DND-41 (cell line): ENCODE data around the gene VAV2.

Source experiments
- EZH2 ChIP-seq: IDR thresholded peaks from 3 replicates; pipeline ENCODE4 v1.6.1; 2012; ENCODE audit warnings: borderline replicate concordance, low read depth, mild to moderate bottlenecking, moderate library complexity, low read length, inconsistent platforms; ENCODE audit not compliant: severe bottlenecking
- TF ChIP-seq, protein P1 (sequence below): IDR thresholded peaks from 2 replicates; pipeline ENCODE4 v1.5.1; 2012; ENCODE audit warnings: borderline replicate concordance, low read length, moderate library complexity, mild to moderate bottlenecking; ENCODE audit not compliant: poor library complexity, severe bottlenecking; ENCODE audit errors: extremely low read depth

DNA sequence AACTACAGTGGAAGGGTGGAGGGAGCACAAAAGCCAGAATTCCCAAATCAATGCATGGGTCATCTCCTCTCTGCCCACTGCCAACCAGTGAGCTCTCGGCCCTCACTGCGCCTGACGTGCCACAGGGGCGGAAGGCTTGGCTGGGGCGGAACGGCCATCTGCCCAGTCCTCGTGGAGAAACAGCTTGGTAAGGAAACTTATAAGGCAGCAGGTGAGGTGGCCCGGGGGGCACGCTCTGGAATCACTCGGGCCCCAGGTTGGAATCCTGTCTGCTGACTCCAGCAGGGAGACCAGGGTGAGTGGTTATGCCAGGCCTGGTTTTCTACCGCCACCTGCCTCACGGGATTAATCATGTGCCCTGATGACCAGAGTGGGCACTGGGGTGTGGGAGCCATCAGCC is 52.3 kb downstream of the VAV2 start:
- TF ChIP-seq, protein P1, sequence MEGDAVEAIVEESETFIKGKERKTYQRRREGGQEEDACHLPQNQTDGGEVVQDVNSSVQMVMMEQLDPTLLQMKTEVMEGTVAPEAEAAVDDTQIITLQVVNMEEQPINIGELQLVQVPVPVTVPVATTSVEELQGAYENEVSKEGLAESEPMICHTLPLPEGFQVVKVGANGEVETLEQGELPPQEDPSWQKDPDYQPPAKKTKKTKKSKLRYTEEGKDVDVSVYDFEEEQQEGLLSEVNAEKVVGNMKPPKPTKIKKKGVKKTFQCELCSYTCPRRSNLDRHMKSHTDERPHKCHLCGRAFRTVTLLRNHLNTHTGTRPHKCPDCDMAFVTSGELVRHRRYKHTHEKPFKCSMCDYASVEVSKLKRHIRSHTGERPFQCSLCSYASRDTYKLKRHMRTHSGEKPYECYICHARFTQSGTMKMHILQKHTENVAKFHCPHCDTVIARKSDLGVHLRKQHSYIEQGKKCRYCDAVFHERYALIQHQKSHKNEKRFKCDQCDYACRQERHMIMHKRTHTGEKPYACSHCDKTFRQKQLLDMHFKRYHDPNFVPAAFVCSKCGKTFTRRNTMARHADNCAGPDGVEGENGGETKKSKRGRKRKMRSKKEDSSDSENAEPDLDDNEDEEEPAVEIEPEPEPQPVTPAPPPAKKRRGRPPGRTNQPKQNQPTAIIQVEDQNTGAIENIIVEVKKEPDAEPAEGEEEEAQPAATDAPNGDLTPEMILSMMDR: no peak
- no peak for TF ChIP-seq EZH2
